Common myeloid progenitor, CD34-positive (primary cell): ENCODE results near the gene RNF146.

Experiments used
- CTCF ChIA-PET: fragments of 350-600 bp; sonication (Branson Sonifier 250); formaldehyde crosslinking; loops from one replicate; lab custom pipeline; 2021; ENCODE audit warnings: antibody characterized with exemption; lab: Charles Lee
- POLR2A ChIA-PET: fragments of 350-600 bp; sonication (Branson Sonifier 250); formaldehyde crosslinking; loops from one replicate; lab custom pipeline; 2021; ENCODE audit warnings: antibody characterized with exemption; lab: Charles Lee
- DNase-seq, 3 donors: peaks; one replicate each; pipeline versions ENCODE4 v3.0.0 to v3.0.0-alpha.2; 2013
- H3K27ac ChIP-seq, 2 experiments: 1 replicate in 1 of 2; 2 replicates in 1 of 2; pipeline ENCODE4 v1.7.0; 2013; ENCODE audit warnings: inconsistent platforms in 2 of 2, low read length in 2 of 2, mild to moderate bottlenecking in 2 of 2, low read depth in 1 of 2, moderate library complexity in 1 of 2; ENCODE audit not compliant: severe bottlenecking in 2 of 2, insufficient read depth in 1 of 2, poor library complexity in 1 of 2
- H3K27me3 ChIP-seq, 5 experiments: replicated peaks in 2 of 5; 1 replicate in 3 of 5; 2 replicates in 2 of 5; pipeline versions ENCODE4 v1.6.1 to v1.7.0; 2013; ENCODE audit warnings: low read length in 4 of 5, mild to moderate bottlenecking in 2 of 5, moderate library complexity in 2 of 5, inconsistent platforms in 1 of 5; ENCODE audit not compliant: insufficient read depth in 5 of 5, control insufficient read depth in 4 of 5
- H3K36me3 ChIP-seq, 4 experiments: 1 replicate in 2 of 4; 2 replicates in 2 of 4; pipeline versions ENCODE4 v1.6.1 to v1.7.0; 2013; ENCODE audit warnings: low read length in 3 of 4, control low read depth in 1 of 4, mild to moderate bottlenecking in 1 of 4; ENCODE audit not compliant: control insufficient read depth in 4 of 4, insufficient read depth in 4 of 4
- H3K4me1 ChIP-seq, 4 experiments: 1 replicate in 3 of 4; 2 replicates in 1 of 4; pipeline versions ENCODE4 v1.6.1 to v1.7.1; 2013; ENCODE audit warnings: low read length in 3 of 4, mild to moderate bottlenecking in 3 of 4, control low read depth in 1 of 4, inconsistent platforms in 1 of 4, moderate library complexity in 1 of 4; ENCODE audit not compliant: control insufficient read depth in 4 of 4, insufficient read depth in 4 of 4; ENCODE audit errors: control extremely low read depth in 1 of 4
- H3K4me3 ChIP-seq, 7 experiments: 1 replicate in 4 of 7; 2 replicates in 3 of 7; pipeline versions ENCODE4 v1.5.1 to v1.7.0; 2013; ENCODE audit warnings: mild to moderate bottlenecking in 7 of 7, low read length in 6 of 7, moderate library complexity in 6 of 7, inconsistent platforms in 2 of 7, low read depth in 2 of 7, control low read depth in 1 of 7; ENCODE audit not compliant: insufficient read depth in 4 of 7, control insufficient read depth in 1 of 7; ENCODE audit errors: extremely low read depth in 1 of 7
- H3K9me3 ChIP-seq, 5 experiments: 1 replicate in 4 of 5; 2 replicates in 1 of 5; pipeline versions ENCODE4 v1.6.1 to v1.7.1; 2013; ENCODE audit warnings: low read length in 4 of 5, mild to moderate bottlenecking in 2 of 5, inconsistent platforms in 1 of 5, low read depth in 1 of 5, moderate library complexity in 1 of 5; ENCODE audit not compliant: control insufficient read depth in 4 of 5, insufficient read depth in 2 of 5; ENCODE audit errors: control extremely low read depth in 1 of 5
- WGBS: methylation state at CpG from one replicate; pipeline ENCODE4 v1.1.5; 2013; ENCODE audit not compliant: insufficient coverage; 5-methylcytosine and 5-hydroxymethylcytosine counted together

Gene RNF146

DNA sequence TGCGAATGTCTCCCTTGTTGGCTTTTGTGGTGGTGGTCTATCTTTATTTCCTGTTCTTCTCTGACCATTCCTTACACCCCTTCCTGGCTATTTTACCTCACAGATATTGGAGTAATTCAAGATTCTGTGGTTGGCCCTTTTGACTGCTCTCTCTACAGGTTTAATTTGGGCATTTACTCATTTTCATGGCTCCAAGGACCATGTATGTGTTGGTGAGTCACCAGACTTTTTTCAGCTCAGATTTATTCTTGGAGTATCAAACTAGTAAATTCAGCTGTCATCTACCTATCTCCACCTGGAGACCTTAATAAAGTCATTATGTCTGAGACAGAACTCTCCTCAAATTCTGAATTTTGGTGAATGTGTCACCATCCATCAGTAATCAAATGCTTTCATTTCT, 15.5 kb downstream of the RNF146 start:
- ChIA-PET CTCF (no interaction called here), POLR2A (no interaction called here)
- no peak overlapping the region for H3K4me3 ChIP-seq
- no peaks in the 10 kb centered on the region for H3K9me3 ChIP-seq
- peaks cover 23 to 41% (median 33%) of the 10 kb centered on the region in 4 experiments for H3K36me3 ChIP-seq
- WGBS = no CpG with 5 or more reads among the region's 1 CpG
- no peak for DNase-seq
- H3K27ac ChIP-seq = no peak overlapping the region
- H3K27me3 ChIP-seq = no peaks in the 10 kb centered on the region
- H3K4me1 ChIP-seq = no peaks in the 10 kb centered on the region

DNA sequence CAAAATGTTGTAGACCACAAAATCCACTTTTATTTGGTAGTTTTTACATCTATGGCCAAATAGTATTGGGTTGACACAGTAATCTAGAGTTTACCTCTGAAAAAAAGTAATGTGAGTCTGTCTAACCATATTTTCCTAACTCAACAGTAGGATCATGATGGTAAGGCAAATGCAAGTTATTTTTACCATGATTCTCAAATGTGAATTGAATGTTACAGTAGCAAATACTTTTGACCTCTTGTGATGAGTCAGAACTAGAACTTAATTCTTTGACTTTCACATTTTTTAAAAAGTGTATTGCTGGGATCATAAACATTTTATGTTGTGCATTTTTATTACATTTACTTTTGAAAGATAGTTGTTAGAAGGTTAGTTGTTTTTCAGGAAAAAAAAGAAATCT, 22.0 kb downstream of the RNF146 start:
- Histone ChIP-seq H3K9me3 (no peaks in the 10 kb centered on the region), H3K4me1 (no peaks in the 10 kb centered on the region), H3K27me3 (no peaks in the 10 kb centered on the region), H3K27ac (no peak overlapping the region), H3K36me3 (peaks cover 23 to 36% (median 30%) of the 10 kb centered on the region in 4 experiments), H3K4me3 (no peak overlapping the region)
- POLR2A ChIA-PET = no interaction called here
- CTCF ChIA-PET = interaction anchor here (0.6 kb wide), 1 partner anchor 991 kb away, joined by 3 read pairs; no protein-coding TSS in a partner anchor
- DNase-seq = no peak

DNA sequence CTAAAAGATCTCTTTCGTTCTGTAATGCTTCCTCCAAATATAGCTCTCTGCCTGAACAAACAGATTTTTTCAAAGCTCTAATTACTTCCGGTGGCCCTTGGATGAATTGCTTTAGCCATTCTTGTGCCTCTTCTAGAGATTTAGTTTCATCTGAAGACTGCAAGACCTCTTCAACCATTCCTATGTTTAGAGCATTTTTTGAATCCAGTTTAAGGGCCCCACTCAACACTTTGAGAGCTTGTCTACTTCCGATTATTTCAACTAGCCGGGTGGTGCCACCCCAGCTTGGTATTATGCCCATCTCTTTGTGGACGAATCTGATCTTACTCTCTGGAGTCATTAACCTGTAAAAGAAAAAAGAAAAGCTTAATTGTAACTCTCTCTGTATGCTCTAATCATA, 23.3 kb downstream of the RNF146 start:
- POLR2A ChIA-PET = no interaction called here
- no peaks in the 10 kb centered on the region for H3K4me1 ChIP-seq
- 95% methylated on average over 2 of the region's 5 CpGs for WGBS
- H3K9me3 ChIP-seq = no peaks in the 10 kb centered on the region
- CTCF ChIA-PET = interaction anchor here (1.1 to 1.8 kb wide), 3 partner anchors 12 to 23 kb away, joined by 3 to 6 read pairs (median 4); partner anchors contain the start of gene RNF146
- peaks cover 20 to 35% (median 26%) of the 10 kb centered on the region in 4 experiments for H3K36me3 ChIP-seq
- H3K4me3 ChIP-seq = no peak overlapping the region
- no peak for DNase-seq
- H3K27ac ChIP-seq = no peak overlapping the region
- no peaks in the 10 kb centered on the region for H3K27me3 ChIP-seq

DNA sequence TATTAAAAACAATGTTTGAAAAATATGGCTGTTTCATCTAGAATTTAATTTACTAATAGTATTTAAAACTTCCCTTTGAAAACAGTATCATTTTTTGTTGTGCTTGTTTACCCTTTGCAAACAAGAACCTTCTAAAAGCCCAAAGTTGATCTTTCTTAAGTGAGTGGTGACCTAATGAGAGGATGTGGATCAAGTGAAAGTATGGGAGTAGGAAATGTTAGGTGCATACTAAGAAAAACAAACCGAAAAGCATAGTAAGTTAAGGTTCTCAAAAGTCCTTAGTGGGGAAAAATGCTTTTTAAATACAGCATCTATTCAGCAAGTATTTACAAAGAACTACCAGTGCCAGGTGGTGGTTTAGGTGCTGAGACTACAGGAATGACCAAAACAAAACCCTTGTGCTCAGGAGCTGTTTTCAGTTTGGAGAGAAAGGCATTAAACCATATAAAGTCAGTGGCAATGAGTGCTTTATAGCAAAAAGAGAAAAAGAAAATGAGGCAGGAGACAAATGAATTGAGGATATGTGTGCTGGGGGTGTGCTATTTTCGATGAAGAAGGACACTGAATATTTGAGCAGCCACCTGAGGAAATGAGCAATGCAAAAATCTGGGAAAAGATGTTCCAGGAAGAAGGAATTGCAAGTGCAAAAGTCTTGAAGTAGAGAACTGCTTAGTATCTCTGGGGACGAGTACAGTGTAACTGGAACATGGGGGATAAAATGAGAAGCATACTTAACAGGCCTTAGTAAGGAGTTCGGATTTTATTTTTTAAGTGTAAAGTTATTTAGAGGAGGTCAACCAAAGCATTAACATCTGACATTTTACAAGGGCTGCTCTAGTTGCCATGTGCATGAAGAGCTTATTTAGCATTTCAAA, 24.0 kb downstream of the RNF146 start:
- Histone ChIP-seq H3K4me1 (no peaks in the 10 kb centered on the region), H3K4me3 (no peak overlapping the region), H3K9me3 (no peaks in the 10 kb centered on the region), H3K27me3 (no peaks in the 10 kb centered on the region), H3K27ac (no peak overlapping the region), H3K36me3 (peaks cover 20 to 32% (median 25%) of the 10 kb centered on the region in 4 experiments)
- CTCF ChIA-PET = interaction anchor here (1.8 kb wide), 1 partner anchor 24 kb away, joined by 4 read pairs; the partner anchor contains the start of gene RNF146
- POLR2A ChIA-PET = no interaction called here
- 100% methylated on average over 2 of the region's 4 CpGs for WGBS
- DNase-seq = no peak

DNA sequence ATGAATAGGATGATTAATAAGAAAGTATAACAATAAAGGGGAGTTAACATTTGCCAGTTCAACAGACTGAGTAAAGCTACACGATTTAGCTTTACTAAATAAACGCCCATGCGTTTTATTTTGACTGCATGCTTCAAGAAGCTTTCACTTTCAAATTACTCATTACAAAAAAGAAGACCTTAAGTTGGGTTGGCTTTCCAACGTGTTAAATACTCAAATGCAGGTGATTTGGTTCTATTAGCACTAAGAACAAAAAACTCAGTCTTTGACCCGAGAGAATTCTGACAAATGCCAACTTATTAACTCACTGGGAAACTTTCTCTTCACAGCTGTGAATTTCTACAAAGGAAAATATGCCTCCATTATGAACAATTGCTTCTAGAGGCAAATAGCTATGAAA, 24.8 kb downstream of the RNF146 start:
- ChIA-PET POLR2A (no interaction called here), CTCF (interaction anchor here (0.8 to 1.0 kb wide), 2 partner anchors 10 to 13 kb away, joined by 3 read pairs; no protein-coding TSS in a partner anchor)
- Histone ChIP-seq H3K36me3 (peaks cover 16 to 34% (median 21%) of the 10 kb centered on the region in 4 experiments), H3K4me3 (no peak overlapping the region), H3K4me1 (no peaks in the 10 kb centered on the region), H3K9me3 (no peaks in the 10 kb centered on the region), H3K27ac (no peak overlapping the region), H3K27me3 (no peaks in the 10 kb centered on the region)
- WGBS = 100% methylated on average over 3 of the region's 5 CpGs
- DNase-seq = no peak

DNA sequence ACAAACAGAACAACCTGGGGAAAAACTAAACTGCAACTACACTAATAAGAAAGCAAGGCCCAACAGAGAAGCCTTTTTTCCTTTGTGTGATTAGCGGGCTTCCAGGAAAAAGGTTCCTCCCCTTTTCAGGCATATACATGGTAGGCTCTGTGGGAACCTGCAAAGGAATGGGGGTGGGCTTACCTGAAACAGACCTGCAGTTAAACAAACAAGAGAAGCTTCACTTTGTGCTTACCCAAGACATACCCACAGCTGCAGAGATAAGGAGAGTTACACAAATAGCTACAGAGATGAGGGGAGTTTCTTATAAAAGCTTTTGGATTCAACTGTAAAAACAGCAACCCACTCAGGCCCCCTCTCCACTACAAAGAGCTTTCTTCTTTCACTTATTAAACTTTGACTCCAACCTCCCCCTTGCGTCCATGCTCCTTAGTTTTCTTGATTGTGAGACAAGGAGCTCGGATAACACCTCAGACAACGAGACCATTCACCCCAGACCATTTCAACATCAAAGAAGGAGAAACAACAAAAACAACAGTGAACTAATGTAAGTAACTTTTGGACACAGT, 30.9 kb downstream of the RNF146 start:
- H3K4me1 ChIP-seq = no peaks in the 10 kb centered on the region
- no peak overlapping the region for H3K27ac ChIP-seq
- no peak overlapping the region for H3K4me3 ChIP-seq
- peaks cover 0 to 12% (median 4%) of the 10 kb centered on the region in 4 experiments for H3K36me3 ChIP-seq
- H3K9me3 ChIP-seq = no peaks in the 10 kb centered on the region
- WGBS = no CpG with 5 or more reads among the region's 4 CpGs
- POLR2A ChIA-PET = interaction anchor here (0.6 to 0.8 kb wide), 2 partner anchors 31 to 497 kb away, joined by 3 read pairs; partner anchors contain the start of gene RNF146
- H3K27me3 ChIP-seq = no peaks in the 10 kb centered on the region
- CTCF ChIA-PET = interaction anchor here (1.0 to 1.2 kb wide), 2 partner anchors 9 to 35 kb away, joined by 3 to 5 read pairs; no protein-coding TSS in a partner anchor
- no peak for DNase-seq

DNA sequence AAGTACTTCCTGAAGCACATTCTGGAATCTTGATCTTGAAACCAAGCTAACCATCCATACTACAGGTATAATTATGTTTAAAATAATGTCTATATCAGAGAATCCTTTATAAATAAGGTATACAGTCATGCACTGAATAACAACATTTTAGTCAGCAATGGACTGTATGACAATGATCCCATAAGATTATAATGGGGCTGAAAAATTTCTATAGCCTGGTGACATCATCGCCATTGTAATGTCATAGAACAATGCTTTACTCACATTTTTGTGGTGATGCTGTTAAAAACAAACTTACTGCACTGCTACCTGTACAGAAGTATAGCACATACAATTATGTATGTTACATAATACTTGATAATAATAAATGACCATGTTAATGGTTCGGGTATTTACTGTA, 31.8 kb downstream of the RNF146 start:
- ChIA-PET CTCF (no interaction called here), POLR2A (interaction anchor here (0.8 kb wide), 1 partner anchor 32 kb away, joined by 3 read pairs; the partner anchor contains the start of gene RNF146)
- Histone ChIP-seq H3K36me3 (peaks cover 0 to 12% (median 4%) of the 10 kb centered on the region in 4 experiments), H3K9me3 (no peaks in the 10 kb centered on the region), H3K4me1 (no peaks in the 10 kb centered on the region), H3K4me3 (no peak overlapping the region), H3K27ac (no peak overlapping the region), H3K27me3 (no peaks in the 10 kb centered on the region)
- no peak for DNase-seq
- no CpG with 5 or more reads among the region's 2 CpGs for WGBS
